Sigmoid colon (tissue), 7 donors: ENCODE measurements around the gene TGFBR3L. TPM values are rescaled to one million over a fixed set of nuclear protein-coding genes. Genes with fewer than 3 reads are reported as not detected.

ENCODE experiments used
- DNase-seq: peaks from one replicate; pipeline ENCODE4 v3.0.0-alpha.2; 2019
- H3K27ac ChIP-seq, 4 donors: fragments of 200-600 bp; sonication (generic); one replicate each; pipeline ENCODE4 v1.5.1; 2016 to 2019; ENCODE audit warnings: mild to moderate bottlenecking in 1 of 4
- H3K27me3 ChIP-seq, 3 donors: fragments of 200-600 bp; sonication (generic); one replicate each; pipeline ENCODE4 v1.5.1; 2019; ENCODE audit warnings: mild to moderate bottlenecking in 1 of 3
- H3K36me3 ChIP-seq, 4 donors: fragments of 200-600 bp; sonication (generic); one replicate each; pipeline ENCODE4 v1.5.1; 2016 to 2019
- H3K4me1 ChIP-seq, 4 donors: fragments of 200-600 bp; sonication (generic); one replicate each; pipeline ENCODE4 v1.5.1; 2017 to 2019
- H3K4me3 ChIP-seq, 4 donors: fragments of 200-600 bp; sonication (generic); one replicate each; pipeline ENCODE4 v1.5.1; 2017 to 2019; ENCODE audit warnings: mild to moderate bottlenecking in 2 of 4, moderate library complexity in 1 of 4
- H3K9me3 ChIP-seq, 4 donors: fragments of 200-600 bp in 3 of 4; sonication (generic) in 3 of 4; one replicate each; pipeline versions ENCODE4 v1.5.1 to v1.6.1; 2013 to 2019
- EP300 ChIP-seq, 4 donors: sonication (generic); formaldehyde crosslinking; IDR thresholded peaks; one replicate each; pipeline ENCODE4 v1.6.1; 2017; ENCODE audit warnings: antibody characterized with exemption in 4 of 4
- POLR2A ChIP-seq, 2 donors: fragments of 450-650 bp; IDR thresholded peaks; one replicate each; pipeline ENCODE4 v1.6.1; 2016; ENCODE audit warnings: antibody characterized with exemption in 2 of 2, mild to moderate bottlenecking in 2 of 2, moderate library complexity in 2 of 2
- POLR2AphosphoS5 ChIP-seq, 4 donors: sonication (generic); formaldehyde crosslinking; IDR thresholded peaks; one replicate each; pipeline ENCODE4 v1.6.1; 2017; ENCODE audit warnings: antibody characterized with exemption in 4 of 4
- WGBS, 2 donors: extraction: QIAGEN DNeasy Blood & Tissue Kit; methylation state at CpG; one replicate each; pipeline ENCODE4 v1.1.7; 2013; 5-methylcytosine and 5-hydroxymethylcytosine counted together
- intact Hi-C: fragments of 100-400 bp; cut with DNase I; formaldehyde crosslinking; loops from one replicate; pipeline ENCODE4 v1.15.1; 2023
- polyA plus RNA-seq, 3 donors: library from polyadenylated mRNA; stranded (reverse); fragments of 200-250 nt; gene quantifications; one replicate each; pipeline ENCODE4 v1.2.3, GENCODE V29; 2013
- total RNA-seq, 4 donors: library from RNA; depleted of rRNA; stranded (reverse); fragments of >200 nt; gene quantifications; one replicate each; pipeline ENCODE4 v1.1.0, GENCODE V29; 2016
- TF ChIP-seq, protein P1 (sequence below), 4 experiments: fragments of 450-650 bp in 3 of 4; fragments of 200-600 bp in 1 of 4; IDR thresholded peaks; one replicate each; pipeline ENCODE4 v1.5.1; 2016 to 2019; ENCODE audit warnings: antibody characterized with exemption in 4 of 4, mild to moderate bottlenecking in 3 of 4, moderate library complexity in 2 of 4
- donor health status: healthy with polysubstance abuse.
- donor health status: Bipolar disorder and iron deficiency.
- donor health status: healthy.

The TGFBR3L gene
- total and polyA plus RNA-seq, 7 donors, result 1.8 TPM; not detected in 6

- Histone ChIP-seq H3K4me1 (peaks cover 3 to 53% (median 37%) of the 10 kb centered on the region in 4 donors), H3K27ac (peak within 1 kb of the TSS; percentile 94 to 99 (median 96)), H3K4me3 (peak within 1 kb of the TSS; percentile 68 to 87 (median 75)), H3K36me3 (peaks cover 0 to 26% (median 13%) of the 10 kb centered on the region in 4 donors), H3K27me3 (no peaks in the 10 kb centered on the region), H3K9me3 (no peaks in the 10 kb centered on the region)
- intact Hi-C loops, result loop anchor here (1.0 kb wide), 2 partner anchors 59 to 310 kb away; no protein-coding TSS in a partner anchor
- peak; percentile 100 for DNase-seq
- 0 to 1% methylated on average over 56 of the region's 56 CpGs for WGBS, 2 donors
- TF ChIP-seq, protein P1, sequence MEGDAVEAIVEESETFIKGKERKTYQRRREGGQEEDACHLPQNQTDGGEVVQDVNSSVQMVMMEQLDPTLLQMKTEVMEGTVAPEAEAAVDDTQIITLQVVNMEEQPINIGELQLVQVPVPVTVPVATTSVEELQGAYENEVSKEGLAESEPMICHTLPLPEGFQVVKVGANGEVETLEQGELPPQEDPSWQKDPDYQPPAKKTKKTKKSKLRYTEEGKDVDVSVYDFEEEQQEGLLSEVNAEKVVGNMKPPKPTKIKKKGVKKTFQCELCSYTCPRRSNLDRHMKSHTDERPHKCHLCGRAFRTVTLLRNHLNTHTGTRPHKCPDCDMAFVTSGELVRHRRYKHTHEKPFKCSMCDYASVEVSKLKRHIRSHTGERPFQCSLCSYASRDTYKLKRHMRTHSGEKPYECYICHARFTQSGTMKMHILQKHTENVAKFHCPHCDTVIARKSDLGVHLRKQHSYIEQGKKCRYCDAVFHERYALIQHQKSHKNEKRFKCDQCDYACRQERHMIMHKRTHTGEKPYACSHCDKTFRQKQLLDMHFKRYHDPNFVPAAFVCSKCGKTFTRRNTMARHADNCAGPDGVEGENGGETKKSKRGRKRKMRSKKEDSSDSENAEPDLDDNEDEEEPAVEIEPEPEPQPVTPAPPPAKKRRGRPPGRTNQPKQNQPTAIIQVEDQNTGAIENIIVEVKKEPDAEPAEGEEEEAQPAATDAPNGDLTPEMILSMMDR (IDR thresholded peaks at IDR 0.05), result no peak
- peak; percentile 80 to 94 (median 91) for TF ChIP-seq POLR2AphosphoS5 (IDR thresholded peaks at IDR 0.05)
- TF ChIP-seq POLR2A (IDR thresholded peaks at IDR 0.05), result peak; percentile 60 to 71
- no peak for TF ChIP-seq EP300 (IDR thresholded peaks at IDR 0.05)
These were observed 29.0 kb downstream of the TGFBR3L start, which contains the start of gene TIMM44 for GRCh38 chr19:7943444-7944176. Gene TIMM44 (minus strand): TSS chr19:7943666. CDS start chr19:7943651, 15 bp downstream.

GRCh38 chr19:7944177-7944761, 29.6 kb downstream of the TGFBR3L start:
- 24 to 27% methylated on average over 18 of the region's 18 CpGs for WGBS, 2 donors
- Histone ChIP-seq H3K27ac (peak overlapping the region; percentile 94 to 99 (median 96)), H3K27me3 (no peaks in the 10 kb centered on the region), H3K4me3 (peak overlapping the region; percentile 32 to 87 (median 72)), H3K9me3 (no peaks in the 10 kb centered on the region), H3K4me1 (peaks cover 3 to 49% (median 37%) of the 10 kb centered on the region in 4 donors), H3K36me3 (peaks cover 0 to 20% (median 13%) of the 10 kb centered on the region in 4 donors)
- TF ChIP-seq, protein P1 (IDR thresholded peaks at IDR 0.05), result peak; percentile 85 to 96 (median 85)
- no peak for TF ChIP-seq EP300 (IDR thresholded peaks at IDR 0.05)
- intact Hi-C loops, result loop anchor here (1.0 kb wide), 2 partner anchors 58 to 309 kb away; no protein-coding TSS in a partner anchor
- peak; percentile 92 for DNase-seq

DNA sequence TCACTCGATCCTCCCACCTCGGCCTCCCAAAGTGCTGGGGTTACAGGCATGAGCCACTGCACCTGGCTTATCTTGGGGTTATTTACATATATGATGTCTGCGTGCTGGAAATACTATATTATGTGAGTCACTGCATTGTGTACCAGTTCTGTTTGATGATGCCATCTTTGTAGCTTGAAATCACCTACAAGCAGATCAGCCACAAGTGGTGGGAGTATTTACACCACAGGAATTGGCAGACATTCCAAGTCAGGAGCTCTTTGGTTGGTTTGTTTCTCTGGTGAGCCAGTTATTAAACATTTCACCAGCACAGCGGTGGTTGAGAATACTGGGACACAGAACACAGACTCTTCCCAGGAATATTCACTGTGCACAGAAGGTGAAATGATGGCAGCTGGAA, 33.3 kb downstream of the TGFBR3L start:
- intact Hi-C loops, result no loop called here
- no peak overlapping the region for H3K27ac ChIP-seq

DNA sequence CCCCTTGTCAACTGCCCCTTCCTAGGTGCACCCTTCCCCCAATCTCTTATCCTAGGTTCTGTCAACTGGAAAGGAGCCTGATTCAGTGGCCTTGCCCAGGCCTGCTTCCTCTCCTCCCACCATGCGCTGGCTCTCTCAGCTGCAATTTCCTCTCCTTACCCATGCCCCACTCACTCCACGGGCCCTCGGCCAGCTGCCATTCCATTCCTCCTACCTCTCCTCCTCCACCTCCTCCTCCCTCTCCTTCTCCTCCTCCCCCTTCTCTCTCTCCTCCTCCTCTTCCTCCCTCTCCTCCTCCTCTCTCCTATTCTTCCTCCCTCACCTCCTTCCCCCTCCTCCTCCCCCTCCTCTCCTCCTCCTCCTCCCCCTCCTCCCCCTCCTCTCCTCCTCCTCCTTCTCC, 38.4 kb downstream of the TGFBR3L start:
- Histone ChIP-seq H3K4me3 (no peak overlapping the region), H3K9me3 (no peaks in the 10 kb centered on the region), H3K4me1 (peaks cover 0 to 4% (median 0%) of the 10 kb centered on the region in 4 donors), H3K27ac (no peak overlapping the region), H3K36me3 (no peaks in the 10 kb centered on the region), H3K27me3 (no peaks in the 10 kb centered on the region)
- 31 to 36% methylated on average over 3 of the region's 3 CpGs for WGBS, 2 donors
- DNase-seq, result no peak
- TF ChIP-seq, protein P1 (IDR thresholded peaks at IDR 0.05), result no peak
- TF ChIP-seq POLR2AphosphoS5 (IDR thresholded peaks at IDR 0.05) (no peak), POLR2A (IDR thresholded peaks at IDR 0.05) (no peak), EP300 (IDR thresholded peaks at IDR 0.05) (no peak)
- intact Hi-C loops, result no loop called here

More for the DNA sequence above, 33.3 kb downstream of the TGFBR3L start:
- H3K36me3 ChIP-seq, result no peaks in the 10 kb centered on the region
- no peak for DNase-seq
- H3K9me3 ChIP-seq, result no peaks in the 10 kb centered on the region
- 92 to 93% methylated on average over 4 of the region's 4 CpGs for WGBS, 2 donors
- H3K4me1 ChIP-seq, result peaks cover 3 to 16% (median 10%) of the 10 kb centered on the region in 4 donors
- no peaks in the 10 kb centered on the region for H3K27me3 ChIP-seq
- no peak overlapping the region for H3K4me3 ChIP-seq
- TF ChIP-seq, protein P1 (IDR thresholded peaks at IDR 0.05), result no peak
- TF ChIP-seq POLR2A (IDR thresholded peaks at IDR 0.05) (no peak), POLR2AphosphoS5 (IDR thresholded peaks at IDR 0.05) (no peak), EP300 (IDR thresholded peaks at IDR 0.05) (no peak)
